NCI-H2107 treated with DMSO at 0.1 percent for 48 hours (cell line): ENCODE measurements around the gene SCN8A.
A peak's percentile ranks its signal among the peaks of the same experiment; 100 is the strongest.
"Not testable (repeated sequence)": the region's sequence is repeated elsewhere in the genome, so short reads cannot be mapped to it uniquely, and the experiment has no call there.

ENCODE experiments used
- DNase-seq: peaks from one replicate; lab custom pipeline; 2025; ENCODE audit not compliant: unreplicated experiment; lab: John Stamatoyannopoulos, UW

SCN8A gene

GRCh38 chr12:51591016-51591901, at the start of gene SCN8A:
SCN8A (plus strand) TSS chr12:51591233; CDS start chr12:51662818, 71,585 bp downstream.
- DNase-seq, result peak; percentile 54

- no peak for DNase-seq
Observed at GRCh38 chr12:51546097-51546496, 44.9 kb upstream of the SCN8A start.

- DNase-seq, result no peak
Observed at GRCh38 chr12:51547606-51548005, 43.4 kb upstream of the SCN8A start.

- no peak for DNase-seq
Observed at GRCh38 chr12:51548241-51548640, 42.8 kb upstream of the SCN8A start.

GRCh38 chr12:51549637-51550036, 41.4 kb upstream of the SCN8A start:
- DNase-seq, result peak; percentile 67

- DNase-seq, result not testable (repeated sequence)
Observed at GRCh38 chr12:51568271-51569032, 22.6 kb upstream of the SCN8A start.

GRCh38 chr12:51579321-51579850, 11.6 kb upstream of the SCN8A start:
- DNase-seq, result no peak

GRCh38 chr12:51589060-51589459, 2.0 kb upstream of the SCN8A start:
- no peak for DNase-seq

- no peak for DNase-seq
Observed at GRCh38 chr12:51589557-51590176, 1.4 kb upstream of the SCN8A start.

GRCh38 chr12:51590347-51591015, 552 bp upstream of the SCN8A start:
- peak; percentile 64 for DNase-seq

- no peak for DNase-seq
Observed at GRCh38 chr12:51592034-51592705, 1.1 kb downstream of the SCN8A start.

GRCh38 chr12:51593021-51593420, 2.0 kb downstream of the SCN8A start:
- DNase-seq, result no peak

GRCh38 chr12:51593539-51593938, 2.5 kb downstream of the SCN8A start:
- DNase-seq, result peak; percentile 52

GRCh38 chr12:51598156-51598555, 7.1 kb downstream of the SCN8A start:
- DNase-seq, result no peak

- no peak for DNase-seq
Observed at GRCh38 chr12:51600721-51601120, 9.7 kb downstream of the SCN8A start.

- DNase-seq, result no peak
Observed at GRCh38 chr12:51601241-51601640, 10.2 kb downstream of the SCN8A start.

- DNase-seq, result not testable (repeated sequence)
Observed at GRCh38 chr12:51605896-51606295, 14.9 kb downstream of the SCN8A start.

GRCh38 chr12:51607197-51607596, 16.2 kb downstream of the SCN8A start:
- DNase-seq, result not testable (repeated sequence)

GRCh38 chr12:51620448-51620847, 29.4 kb downstream of the SCN8A start:
- DNase-seq, result no peak
